ENCODE results near the gene PXDN. TPM values are rescaled to one million over a fixed set of nuclear protein-coding genes. Genes with fewer than 3 reads are reported as not detected.

The PXDN gene
- total and polyA plus RNA-seq, 10 of the 15 experiments (the other 5 are each of a cell fraction or from before 2014, with no cell fraction given) = 0.12 to 0.69 (median 0.23) TPM; not detected in 5

- Histone ChIP-seq H3K27me3 (replicated peaks in 1 of 2; ENCODE audit: control insufficient read depth in 2 of 2, insufficient read depth in 2 of 2, low read length in 1 of 2) (no peaks in the 10 kb centered on the region), H3K9me3 (replicated peaks; ENCODE audit: control insufficient read depth, insufficient read depth, low read length) (no peaks in the 10 kb centered on the region), H3K79me2 (ENCODE audit: control insufficient read depth, insufficient read depth, low read length) (no peaks in the 10 kb centered on the region), H3K4me1 (ENCODE audit: control insufficient read depth, insufficient read depth, low read length) (no peaks in the 10 kb centered on the region), H3K4me2 (ENCODE audit: control insufficient read depth, insufficient read depth) (no peak overlapping the region), H2AFZ (ENCODE audit: control insufficient read depth, low read depth, low read length) (no peak overlapping the region), H3K4me3 (no peak overlapping the region), H3K9ac (ENCODE audit: control insufficient read depth, insufficient read depth, low read length) (no peak overlapping the region), H4K20me1 (ENCODE audit: control insufficient read depth, insufficient read depth) (no peaks in the 10 kb centered on the region), H3K27ac (ENCODE audit: control insufficient read depth, insufficient read depth) (no peak overlapping the region), H3K36me3 (ENCODE audit: control insufficient read depth in 2 of 2, insufficient read depth in 2 of 2, low read length in 1 of 2) (no peaks in the 10 kb centered on the region)
- DNase-seq (ENCODE audit: low read depth, low spot score) (no peak), FAIRE-seq (no peak), ATAC-seq (no peak)
- CTCF ChIA-PET = no interaction called here
- in situ Hi-C loops (cut with MboI) (no loop called here), intact Hi-C loops (cut with micrococcal nuclease; ENCODE audit: unreplicated experiment) (no loop called here)
- no TSS peak for BruUV-seq (replicated peaks)
- WGBS (ENCODE audit: insufficient coverage, insufficient replicate concordance, low lambda C conversion rate, missing lambda C conversion rate) = 60% methylated on average over 19 of the region's 20 CpGs
- no peak for TF ChIP-seq PRDM15 (CRISPR knock-in tag; IDR thresholded peaks at IDR 0.05)
- no peak for TF ChIP-seq SPI1 (IDR thresholded peaks at IDR 0.05; ENCODE audit: borderline replicate concordance, insufficient read depth, low read depth, low read length)
- no peak for TF ChIP-seq MEF2A (IDR thresholded peaks at IDR 0.05; ENCODE audit: insufficient read depth, low read depth, low read length)
- POLR2A ChIA-PET = no interaction called here
- SMC1A ChIA-PET (ENCODE audit: uncharacterized antibody, unreplicated experiment) = no interaction called here
- RAD21 ChIA-PET (ENCODE audit: unreplicated experiment) = no interaction called here
Measured at GRCh38 chr2:1701556-1702185, 42.6 kb downstream of the PXDN start.

Measured in GM12878 (cell line).